OCI-LY1 (cell line): Measurements from ENCODE around the gene CHRNB2.

Experiments used
- CTCF ChIP-seq: fragments of 200-600 bp; sonication (generic), shearing (Covaris generic); IDR thresholded peaks from 2 replicates; pipeline ENCODE4 v1.5.1; 2017; ENCODE audit warnings: mild to moderate bottlenecking, antibody characterized with exemption, low read length, moderate library complexity, mixed read lengths
- EZH2 ChIP-seq: fragments of 200-600 bp; sonication (generic), shearing (Covaris generic); IDR thresholded peaks from 2 replicates; pipeline ENCODE4 v1.8.0; 2017; ENCODE audit warnings: borderline replicate concordance, mixed run types, mild to moderate bottlenecking, antibody characterized with exemption, low read length, moderate library complexity, mixed read lengths

GRCh38 chr1:154556422-154556821, 11.2 kb upstream of the CHRNB2 start:
- TF ChIP-seq CTCF (no peak), EZH2 (no peak)
